ENCODE data around the gene GIPC3.
"Not testable (repeated sequence)": the region's sequence is repeated elsewhere in the genome, so short reads cannot be mapped to it uniquely, and the experiment has no call there.

The GIPC3 gene

GRCh38 chr19:3573162-3573857, 12.0 kb upstream of the GIPC3 start:
- H3K4me1 ChIP-seq (ENCODE audit: control insufficient read depth, low read depth, low read length) = peaks cover 10% of the 10 kb centered on the region
- H3K36me3 ChIP-seq (ENCODE audit: control insufficient read depth, low read depth, low read length) = no peaks in the 10 kb centered on the region
- H3K27me3 ChIP-seq (ENCODE audit: control insufficient read depth, insufficient read depth, low read length) = no peaks in the 10 kb centered on the region
- peak overlapping the region; percentile 62 for H3K9ac ChIP-seq (ENCODE audit: low read length)
- H3K4me3 ChIP-seq (ENCODE audit: low read length) = peak overlapping the region; percentile 83
- H3K27ac ChIP-seq (ENCODE audit: low read length) = no peak overlapping the region
- no peaks in the 10 kb centered on the region for H3K9me3 ChIP-seq (ENCODE audit: control insufficient read depth, low read depth, low read length)

- H3K9me3 ChIP-seq (ENCODE audit: control insufficient read depth, low read depth, low read length) = no peaks in the 10 kb centered on the region
- H3K4me1 ChIP-seq (ENCODE audit: control insufficient read depth, low read depth, low read length) = peaks cover 10% of the 10 kb centered on the region
- H3K36me3 ChIP-seq (ENCODE audit: control insufficient read depth, low read depth, low read length) = no peaks in the 10 kb centered on the region
- no peaks in the 10 kb centered on the region for H3K27me3 ChIP-seq (ENCODE audit: control insufficient read depth, insufficient read depth, low read length)
- no peak overlapping the region for H3K27ac ChIP-seq (ENCODE audit: low read length)
- H3K4me3 ChIP-seq (ENCODE audit: low read length) = peak overlapping the region; percentile 83
- H3K9ac ChIP-seq (ENCODE audit: low read length) = no peak overlapping the region
Observed at GRCh38 chr19:3573858-3574637, 11.2 kb upstream of the GIPC3 start.

- Histone ChIP-seq H3K27ac (ENCODE audit: low read length) (no peak overlapping the region), H3K4me1 (ENCODE audit: control insufficient read depth, low read depth, low read length) (peaks cover 10% of the 10 kb centered on the region), H3K4me3 (ENCODE audit: low read length) (no peak overlapping the region), H3K36me3 (ENCODE audit: control insufficient read depth, low read depth, low read length) (no peaks in the 10 kb centered on the region), H3K27me3 (ENCODE audit: control insufficient read depth, insufficient read depth, low read length) (no peaks in the 10 kb centered on the region), H3K9ac (ENCODE audit: low read length) (no peak overlapping the region), H3K9me3 (ENCODE audit: control insufficient read depth, low read depth, low read length) (no peaks in the 10 kb centered on the region)
Observed at GRCh38 chr19:3575260-3575741, 10.0 kb upstream of the GIPC3 start.

- no peaks in the 10 kb centered on the region for H3K27me3 ChIP-seq (ENCODE audit: control insufficient read depth, insufficient read depth, low read length)
- H3K9me3 ChIP-seq (ENCODE audit: control insufficient read depth, low read depth, low read length) = no peaks in the 10 kb centered on the region
- no peak overlapping the region for H3K9ac ChIP-seq (ENCODE audit: low read length)
- peaks cover 10% of the 10 kb centered on the region for H3K4me1 ChIP-seq (ENCODE audit: control insufficient read depth, low read depth, low read length)
- H3K36me3 ChIP-seq (ENCODE audit: control insufficient read depth, low read depth, low read length) = no peaks in the 10 kb centered on the region
- peak overlapping the region; percentile 53 for H3K4me3 ChIP-seq (ENCODE audit: low read length)
- no peak overlapping the region for H3K27ac ChIP-seq (ENCODE audit: low read length)
Observed at GRCh38 chr19:3575949-3576673, 9.2 kb upstream of the GIPC3 start.

GRCh38 chr19:3576696-3577443, 8.4 kb upstream of the GIPC3 start:
- H3K36me3 ChIP-seq (ENCODE audit: control insufficient read depth, low read depth, low read length) = no peaks in the 10 kb centered on the region
- no peaks in the 10 kb centered on the region for H3K9me3 ChIP-seq (ENCODE audit: control insufficient read depth, low read depth, low read length)
- no peak overlapping the region for H3K9ac ChIP-seq (ENCODE audit: low read length)
- H3K4me1 ChIP-seq (ENCODE audit: control insufficient read depth, low read depth, low read length) = peaks cover 10% of the 10 kb centered on the region
- H3K27ac ChIP-seq (ENCODE audit: low read length) = no peak overlapping the region
- H3K27me3 ChIP-seq (ENCODE audit: control insufficient read depth, insufficient read depth, low read length) = no peaks in the 10 kb centered on the region
- peak overlapping the region; percentile 53 for H3K4me3 ChIP-seq (ENCODE audit: low read length)

- Histone ChIP-seq H3K4me1 (ENCODE audit: control insufficient read depth, low read depth, low read length) (peaks cover 6% of the 10 kb centered on the region), H3K9me3 (ENCODE audit: control insufficient read depth, low read depth, low read length) (no peaks in the 10 kb centered on the region), H3K27ac (ENCODE audit: low read length) (no peak overlapping the region), H3K4me3 (ENCODE audit: low read length) (no peak overlapping the region), H3K9ac (ENCODE audit: low read length) (no peak overlapping the region), H3K36me3 (ENCODE audit: control insufficient read depth, low read depth, low read length) (no peaks in the 10 kb centered on the region), H3K27me3 (ENCODE audit: control insufficient read depth, insufficient read depth, low read length) (no peaks in the 10 kb centered on the region)
Observed at GRCh38 chr19:3577723-3578344, 7.4 kb upstream of the GIPC3 start.

GRCh38 chr19:3578390-3578789, 6.9 kb upstream of the GIPC3 start:
- H3K27ac ChIP-seq (ENCODE audit: low read length) = no peak overlapping the region
- no peak overlapping the region for H3K9ac ChIP-seq (ENCODE audit: low read length)
- H3K4me1 ChIP-seq (ENCODE audit: control insufficient read depth, low read depth, low read length) = peaks cover 6% of the 10 kb centered on the region
- no peak overlapping the region for H3K4me3 ChIP-seq (ENCODE audit: low read length)
- no peaks in the 10 kb centered on the region for H3K36me3 ChIP-seq (ENCODE audit: control insufficient read depth, low read depth, low read length)
- H3K27me3 ChIP-seq (ENCODE audit: control insufficient read depth, insufficient read depth, low read length) = no peaks in the 10 kb centered on the region
- H3K9me3 ChIP-seq (ENCODE audit: control insufficient read depth, low read depth, low read length) = no peaks in the 10 kb centered on the region

GRCh38 chr19:3580156-3580934, 4.9 kb upstream of the GIPC3 start:
- no peak overlapping the region for H3K9ac ChIP-seq (ENCODE audit: low read length)
- peaks cover 6% of the 10 kb centered on the region for H3K4me1 ChIP-seq (ENCODE audit: control insufficient read depth, low read depth, low read length)
- no peaks in the 10 kb centered on the region for H3K36me3 ChIP-seq (ENCODE audit: control insufficient read depth, low read depth, low read length)
- no peaks in the 10 kb centered on the region for H3K9me3 ChIP-seq (ENCODE audit: control insufficient read depth, low read depth, low read length)
- H3K27ac ChIP-seq (ENCODE audit: low read length) = no peak overlapping the region
- peaks cover 6% of the 10 kb centered on the region for H3K27me3 ChIP-seq (ENCODE audit: control insufficient read depth, insufficient read depth, low read length)
- no peak overlapping the region for H3K4me3 ChIP-seq (ENCODE audit: low read length)

- H3K27ac ChIP-seq (ENCODE audit: low read length); H3K9me3 ChIP-seq (ENCODE audit: control insufficient read depth, low read depth, low read length); H3K9ac ChIP-seq (ENCODE audit: low read length); H3K4me3 ChIP-seq (ENCODE audit: low read length); H3K36me3 ChIP-seq (ENCODE audit: control insufficient read depth, low read depth, low read length); H3K4me1 ChIP-seq (ENCODE audit: control insufficient read depth, low read depth, low read length): not testable (repeated sequence)
- peaks cover 20% of the 10 kb centered on the region for H3K27me3 ChIP-seq (ENCODE audit: control insufficient read depth, insufficient read depth, low read length)
Observed at GRCh38 chr19:3581792-3582191, 3.5 kb upstream of the GIPC3 start.

- not testable (repeated sequence) for H3K27ac ChIP-seq (ENCODE audit: low read length); H3K36me3 ChIP-seq (ENCODE audit: control insufficient read depth, low read depth, low read length); H3K4me3 ChIP-seq (ENCODE audit: low read length); H3K9ac ChIP-seq (ENCODE audit: low read length); H3K9me3 ChIP-seq (ENCODE audit: control insufficient read depth, low read depth, low read length); H3K4me1 ChIP-seq (ENCODE audit: control insufficient read depth, low read depth, low read length)
- H3K27me3 ChIP-seq (ENCODE audit: control insufficient read depth, insufficient read depth, low read length) = peaks cover 30% of the 10 kb centered on the region
Observed at GRCh38 chr19:3584036-3584802, 1.1 kb upstream of the GIPC3 start.

Measured in iPS-18a (cell line).